Gastroesophageal sphincter (tissue), 4 donors: ENCODE data around the gene PTPRF. TPM values are rescaled to one million over a fixed set of nuclear protein-coding genes. Genes with fewer than 3 reads are reported as not detected.

Source experiments
- ATAC-seq: fragments of 150-250 bp; one replicate; pipeline ENCODE4 v1.9.1; 2016; ENCODE audit warnings: mild to moderate bottlenecking, moderate library complexity
- H3K27ac ChIP-seq, 4 donors: fragments of 200-600 bp; sonication (generic) in 3 of 4; 1 replicate in 3 of 4; 2 replicates in 1 of 4; pipeline ENCODE4 v1.5.1; 2016 to 2019
- H3K27me3 ChIP-seq: fragments of 200-600 bp; sonication (generic); one replicate; pipeline ENCODE4 v1.5.1; 2019
- H3K36me3 ChIP-seq, 2 donors: fragments of 200-600 bp; sonication (generic); one replicate each; pipeline ENCODE4 v1.5.1; 2019; ENCODE audit warnings: control low read depth in 1 of 2
- H3K4me1 ChIP-seq, 3 donors: fragments of 200-600 bp; sonication (generic); 1 replicate in 2 of 3; 2 replicates in 1 of 3; pipeline ENCODE4 v1.5.1; 2016 to 2019; ENCODE audit warnings: control low read depth in 2 of 3
- H3K4me3 ChIP-seq, 2 donors: fragments of 200-600 bp; sonication (generic); one replicate each; pipeline ENCODE4 v1.5.1; 2019; ENCODE audit warnings: mild to moderate bottlenecking in 1 of 2, moderate library complexity in 1 of 2
- H3K9me3 ChIP-seq, 3 donors: fragments of 200-600 bp; sonication (generic); one replicate each; pipeline ENCODE4 v1.5.1; 2017 to 2019; ENCODE audit warnings: control low read depth in 2 of 3
- CTCF ChIP-seq, 4 experiments: fragments of 200-600 bp in 2 of 4; fragments of 450-650 bp in 2 of 4; sonication (generic) in 1 of 4; IDR thresholded peaks; one replicate each; pipeline ENCODE4 v1.5.1; 2017 to 2019; ENCODE audit warnings: antibody characterized with exemption in 4 of 4, mild to moderate bottlenecking in 2 of 4, moderate library complexity in 2 of 4
- EP300 ChIP-seq: sonication (generic); formaldehyde crosslinking; IDR thresholded peaks from one replicate; pipeline ENCODE4 v1.6.1; 2017; ENCODE audit warnings: antibody characterized with exemption, mild to moderate bottlenecking
- POLR2A ChIP-seq, 2 donors: fragments of 450-650 bp; IDR thresholded peaks; one replicate each; pipeline ENCODE4 v1.6.1; 2017; ENCODE audit warnings: antibody characterized with exemption in 2 of 2, mild to moderate bottlenecking in 2 of 2, moderate library complexity in 1 of 2
- POLR2AphosphoS5 ChIP-seq: sonication (generic); formaldehyde crosslinking; IDR thresholded peaks from one replicate; pipeline ENCODE4 v1.6.1; 2017; ENCODE audit warnings: antibody characterized with exemption
- WGBS, 2 donors: methylation state at CpG; one replicate each; pipeline ENCODE4 v1.1.5; 2018; ENCODE audit warnings: low coverage in 1 of 2; 5-methylcytosine and 5-hydroxymethylcytosine counted together
- total RNA-seq, 4 donors: library from RNA; depleted of rRNA; stranded (reverse); fragments of >200 nt; gene quantifications; one replicate each; pipeline ENCODE4 v1.1.0, GENCODE V29; 2016

PTPRF gene
- total RNA-seq, 4 donors from 2014 or later = 55.8 to 80.4 (median 60.8) TPM

- H3K36me3 ChIP-seq = no peaks in the 10 kb centered on the region
- peaks cover 21% of the 10 kb centered on the region for H3K27me3 ChIP-seq
- peaks cover 0 to 4% (median 0%) of the 10 kb centered on the region in 3 donors for H3K4me1 ChIP-seq
- H3K9me3 ChIP-seq = no peaks in the 10 kb centered on the region
- TF ChIP-seq POLR2A (IDR thresholded peaks at IDR 0.05) = no peak
- TF ChIP-seq POLR2AphosphoS5 = no peak
- H3K4me3 ChIP-seq = no peak overlapping the region
- no peak for ATAC-seq
- 92% methylated on average over 2 to 7 of the region's 12 CpGs for WGBS, 2 donors
- no peak overlapping the region for H3K27ac ChIP-seq
Measured at GRCh38 chr1:43509740-43510375, 20.8 kb upstream of the PTPRF start.

GRCh38 chr1:43510621-43511020, 20.1 kb upstream of the PTPRF start:
- ATAC-seq = no peak
- H3K36me3 ChIP-seq = no peaks in the 10 kb centered on the region
- H3K4me1 ChIP-seq = peaks cover 0 to 10% (median 0%) of the 10 kb centered on the region in 3 donors
- 93 to 100% methylated on average over 1 to 3 of the region's 5 CpGs for WGBS, 2 donors
- peaks cover 21% of the 10 kb centered on the region for H3K27me3 ChIP-seq
- no peak overlapping the region for H3K4me3 ChIP-seq
- H3K9me3 ChIP-seq = no peaks in the 10 kb centered on the region
- no peak overlapping the region for H3K27ac ChIP-seq
- TF ChIP-seq CTCF (IDR thresholded peaks at IDR 0.05) = no peak
- TF ChIP-seq POLR2AphosphoS5 = no peak
- TF ChIP-seq EP300 = no peak
- no peak for TF ChIP-seq POLR2A (IDR thresholded peaks at IDR 0.05)

- TF ChIP-seq POLR2AphosphoS5 (no peak), CTCF (IDR thresholded peaks at IDR 0.05) (no peak), EP300 (no peak), POLR2A (IDR thresholded peaks at IDR 0.05) (no peak)
- WGBS, 2 donors = 40% methylated on average over 1 of the region's 1 CpG; no CpG with 5 or more reads in 1 of the 2 donors
Measured at GRCh38 chr1:43511394-43511793, 19.3 kb upstream of the PTPRF start.

GRCh38 chr1:43512133-43512532, 18.6 kb upstream of the PTPRF start:
- Histone ChIP-seq H3K36me3 (no peaks in the 10 kb centered on the region), H3K27ac (no peak overlapping the region), H3K4me1 (peaks cover 0 to 10% (median 0%) of the 10 kb centered on the region in 3 donors), H3K9me3 (no peaks in the 10 kb centered on the region), H3K4me3 (no peak overlapping the region), H3K27me3 (peaks cover 11% of the 10 kb centered on the region)
- 77 to 86% methylated on average over 2 of the region's 2 CpGs for WGBS, 2 donors
- TF ChIP-seq CTCF (IDR thresholded peaks at IDR 0.05) (no peak), POLR2A (IDR thresholded peaks at IDR 0.05) (no peak), POLR2AphosphoS5 (no peak), EP300 (no peak)
- ATAC-seq = no peak

More at GRCh38 chr1:43511394-43511793, 19.3 kb upstream of the PTPRF start:
- Histone ChIP-seq H3K4me3 (no peak overlapping the region), H3K9me3 (no peaks in the 10 kb centered on the region), H3K27ac (no peak overlapping the region), H3K4me1 (peaks cover 0 to 10% (median 0%) of the 10 kb centered on the region in 3 donors), H3K27me3 (peaks cover 16% of the 10 kb centered on the region), H3K36me3 (no peaks in the 10 kb centered on the region)
- no peak for ATAC-seq

GRCh38 chr1:43512681-43513080, 18.0 kb upstream of the PTPRF start:
- Histone ChIP-seq H3K4me1 (peaks cover 0 to 10% (median 0%) of the 10 kb centered on the region in 3 donors), H3K4me3 (no peak overlapping the region), H3K9me3 (no peaks in the 10 kb centered on the region), H3K36me3 (no peaks in the 10 kb centered on the region), H3K27me3 (peaks cover 5% of the 10 kb centered on the region), H3K27ac (no peak overlapping the region)
- no peak for TF ChIP-seq CTCF (IDR thresholded peaks at IDR 0.05)
- no peak for TF ChIP-seq POLR2A (IDR thresholded peaks at IDR 0.05)
- TF ChIP-seq EP300 = no peak
- no peak for TF ChIP-seq POLR2AphosphoS5
- WGBS, 2 donors = 87 to 95% methylated on average over 4 to 6 of the region's 6 CpGs
- ATAC-seq = no peak
